IPS DF 4.7 (cell line): Measurements from ENCODE around the gene PIM1.
"Not testable (repeated sequence)": the region's sequence is repeated elsewhere in the genome, so short reads cannot be mapped to it uniquely, and the experiment has no call there.

ENCODE experiments used
- DNase-seq: peaks from one replicate; pipeline ENCODE4 v3.0.0-alpha.2; 2013; ENCODE audit warnings: low spot score; ENCODE audit errors: extremely low read depth

PIM1 gene

DNA sequence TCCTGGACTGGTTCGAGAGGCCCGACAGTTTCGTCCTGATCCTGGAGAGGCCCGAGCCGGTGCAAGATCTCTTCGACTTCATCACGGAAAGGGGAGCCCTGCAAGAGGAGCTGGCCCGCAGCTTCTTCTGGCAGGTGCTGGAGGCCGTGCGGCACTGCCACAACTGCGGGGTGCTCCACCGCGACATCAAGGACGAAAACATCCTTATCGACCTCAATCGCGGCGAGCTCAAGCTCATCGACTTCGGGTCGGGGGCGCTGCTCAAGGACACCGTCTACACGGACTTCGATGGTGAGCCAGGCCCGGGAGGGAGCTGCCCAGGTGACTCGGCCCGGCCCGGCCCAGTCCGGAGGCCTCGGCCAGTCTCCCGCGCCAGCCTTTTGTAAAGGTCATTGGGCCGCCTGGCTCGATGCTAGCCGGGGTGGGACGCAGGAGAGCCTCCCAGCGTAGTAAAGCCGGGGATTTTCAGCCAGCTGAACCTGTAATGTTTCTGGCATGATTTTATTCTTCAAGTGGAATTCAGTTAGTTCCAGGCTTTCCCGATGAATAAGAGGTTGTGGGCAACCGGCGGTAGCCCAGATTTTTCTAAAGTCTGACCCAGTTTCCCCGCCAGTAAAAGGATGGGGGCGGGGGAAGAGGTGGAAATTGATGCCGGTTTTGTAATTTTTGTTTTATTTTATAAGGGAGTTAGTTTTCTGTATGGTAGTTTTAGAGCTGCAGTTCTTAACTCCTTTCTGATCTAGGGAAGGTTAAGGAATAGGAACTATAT lies 1.4 kb downstream of the PIM1 start:
- DNase-seq: no peak

- no peak for DNase-seq
Observed at GRCh38 chr6:37171970-37172812, 2.2 kb downstream of the PIM1 start.

DNA sequence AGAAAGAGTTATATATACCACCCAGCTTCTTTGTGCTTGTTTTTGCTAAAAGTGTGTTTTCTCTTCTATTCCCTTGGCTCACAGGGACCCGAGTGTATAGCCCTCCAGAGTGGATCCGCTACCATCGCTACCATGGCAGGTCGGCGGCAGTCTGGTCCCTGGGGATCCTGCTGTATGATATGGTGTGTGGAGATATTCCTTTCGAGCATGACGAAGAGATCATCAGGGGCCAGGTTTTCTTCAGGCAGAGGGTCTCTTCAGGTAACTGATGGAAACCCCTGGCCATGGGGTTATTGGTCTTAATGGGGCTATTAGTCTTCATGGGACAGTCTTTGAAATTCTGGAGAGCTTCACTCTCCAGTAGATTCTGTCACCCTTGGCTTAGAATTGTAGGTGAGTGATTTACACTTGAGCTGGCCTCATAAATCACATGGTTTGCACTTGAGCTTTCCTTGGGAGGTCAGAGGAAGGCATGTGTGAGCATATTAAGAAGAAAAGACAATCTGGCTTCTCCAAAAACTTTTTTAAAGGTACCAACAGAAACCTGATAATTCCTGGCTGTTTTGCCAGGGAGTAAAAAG lies 3.0 kb downstream of the PIM1 start:
- no peak for DNase-seq

DNA sequence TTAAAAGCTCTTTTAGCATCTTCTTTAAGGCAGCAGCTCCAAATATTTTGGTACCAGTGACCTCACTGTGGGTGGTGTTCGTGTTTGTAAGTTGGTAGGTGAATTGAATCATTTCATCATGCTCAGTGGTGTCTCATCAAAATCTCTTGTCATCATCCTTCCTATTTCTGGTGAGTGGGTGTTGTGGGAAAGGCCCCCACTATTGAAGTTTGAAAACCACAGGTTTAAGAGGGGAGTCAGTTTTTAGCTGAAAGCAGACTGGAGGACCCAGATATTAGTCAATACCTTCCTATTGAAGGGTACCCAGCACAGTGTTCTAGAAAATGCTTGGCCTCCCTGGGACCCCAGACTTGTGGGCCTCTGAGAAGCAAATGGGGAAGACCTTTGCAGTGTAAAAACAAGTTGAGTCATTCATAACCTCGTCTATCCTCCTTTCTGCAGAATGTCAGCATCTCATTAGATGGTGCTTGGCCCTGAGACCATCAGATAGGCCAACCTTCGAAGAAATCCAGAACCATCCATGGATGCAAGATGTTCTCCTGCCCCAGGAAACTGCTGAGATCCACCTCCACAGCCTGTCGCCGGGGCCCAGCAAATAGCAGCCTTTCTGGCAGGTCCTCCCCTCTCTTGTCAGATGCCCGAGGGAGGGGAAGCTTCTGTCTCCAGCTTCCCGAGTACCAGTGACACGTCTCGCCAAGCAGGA lies 3.7 kb downstream of the PIM1 start:
- DNase-seq: no peak

GRCh38 chr6:37174196-37174514 lies 4.2 kb downstream of the PIM1 start:
- DNase-seq: no peak

GRCh38 chr6:37174515-37175331 lies 4.8 kb downstream of the PIM1 start:
- DNase-seq: no peak

GRCh38 chr6:37175332-37176267 lies 5.6 kb downstream of the PIM1 start:
- DNase-seq: no peak

DNA sequence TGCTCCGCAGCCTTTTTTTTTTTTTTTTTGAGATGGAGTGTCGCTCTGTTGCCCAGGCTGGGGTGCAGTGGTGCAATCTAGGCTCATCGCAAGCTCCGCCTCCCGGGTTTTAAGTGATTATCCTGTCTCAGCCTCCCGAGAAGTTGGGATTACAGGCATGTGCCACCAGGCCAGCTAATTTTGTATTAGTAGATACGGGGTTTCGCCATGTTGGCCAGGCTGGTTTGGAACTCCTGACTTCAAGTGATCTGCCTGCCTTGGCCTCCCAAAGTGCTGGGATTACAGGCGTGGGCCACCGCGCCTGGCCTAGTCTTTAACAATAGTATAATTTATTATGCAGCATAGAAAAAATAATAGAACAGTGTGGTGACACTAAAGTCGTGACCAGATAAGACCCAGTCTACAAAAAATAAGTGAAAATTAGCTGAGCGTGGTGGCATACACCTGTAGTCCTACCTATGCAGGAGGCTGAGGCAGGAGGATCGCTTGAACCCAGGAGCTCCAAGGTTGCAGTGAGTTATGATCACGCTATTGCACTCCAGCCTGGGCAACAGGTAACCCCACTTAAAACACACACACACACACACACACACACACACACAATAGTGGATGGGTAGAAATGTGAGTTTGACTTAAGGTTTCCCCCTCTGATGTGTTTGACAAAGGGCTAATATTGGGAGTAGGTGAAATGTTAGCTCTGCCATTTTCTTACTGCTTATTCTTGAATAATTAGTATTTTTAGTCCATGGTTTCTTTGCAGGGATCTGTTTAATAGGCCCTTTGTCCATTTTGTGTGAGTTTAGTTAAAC lies 6.5 kb downstream of the PIM1 start:
- DNase-seq: no peak

- no peak for DNase-seq
Observed at GRCh38 chr6:37177077-37177934, 7.4 kb downstream of the PIM1 start.

DNA sequence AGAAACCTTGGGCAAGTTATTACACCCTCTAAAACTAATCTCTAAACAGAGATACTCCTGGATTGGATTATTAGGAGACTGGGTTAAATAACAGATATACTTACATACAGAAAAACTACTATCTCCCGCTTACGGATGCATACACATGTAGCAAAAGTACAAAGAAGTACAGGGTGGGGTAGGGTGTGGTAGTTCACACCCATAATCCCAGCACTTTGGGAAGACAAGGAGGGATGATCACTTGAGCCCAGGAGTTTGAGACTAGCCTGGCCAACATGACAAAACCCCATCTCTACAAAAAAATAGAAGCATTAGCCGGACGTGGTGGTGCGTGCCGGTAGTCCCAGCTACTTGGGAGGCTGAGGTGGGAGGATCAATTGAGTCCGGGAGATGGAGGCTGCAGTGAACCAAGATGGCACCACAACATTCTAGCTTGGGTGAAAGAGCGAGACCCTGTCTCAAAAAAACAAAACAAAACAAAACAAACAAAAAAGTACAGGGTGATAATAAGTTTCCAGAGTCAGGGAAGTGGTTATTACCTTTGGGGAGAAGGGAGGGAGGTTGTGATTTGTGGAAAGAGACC lies 8.1 kb downstream of the PIM1 start:
- no peak for DNase-seq

GRCh38 chr6:37180075-37180474 lies 10.1 kb downstream of the PIM1 start:
- DNase-seq: no peak

DNA sequence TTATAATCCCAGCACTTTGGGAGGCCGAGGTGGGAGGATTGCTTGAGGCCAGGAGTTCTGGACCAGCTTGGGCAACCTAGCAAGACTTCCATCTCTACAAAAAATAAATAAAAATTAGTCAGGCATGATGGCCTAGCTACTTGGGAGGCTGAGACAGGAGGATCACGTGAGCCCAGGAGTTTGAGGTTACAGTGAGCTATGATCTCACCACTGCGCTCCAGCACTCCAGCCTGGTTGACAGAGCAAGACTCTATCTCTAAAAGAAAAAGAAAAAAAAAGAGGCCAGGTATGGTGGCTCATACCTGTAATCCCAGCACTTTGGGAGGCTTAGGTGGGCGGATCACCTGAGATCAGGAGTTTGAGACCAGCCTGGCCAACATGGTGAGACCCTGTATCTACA lies 10.7 kb downstream of the PIM1 start:
- DNase-seq: not testable (repeated sequence)

DNA sequence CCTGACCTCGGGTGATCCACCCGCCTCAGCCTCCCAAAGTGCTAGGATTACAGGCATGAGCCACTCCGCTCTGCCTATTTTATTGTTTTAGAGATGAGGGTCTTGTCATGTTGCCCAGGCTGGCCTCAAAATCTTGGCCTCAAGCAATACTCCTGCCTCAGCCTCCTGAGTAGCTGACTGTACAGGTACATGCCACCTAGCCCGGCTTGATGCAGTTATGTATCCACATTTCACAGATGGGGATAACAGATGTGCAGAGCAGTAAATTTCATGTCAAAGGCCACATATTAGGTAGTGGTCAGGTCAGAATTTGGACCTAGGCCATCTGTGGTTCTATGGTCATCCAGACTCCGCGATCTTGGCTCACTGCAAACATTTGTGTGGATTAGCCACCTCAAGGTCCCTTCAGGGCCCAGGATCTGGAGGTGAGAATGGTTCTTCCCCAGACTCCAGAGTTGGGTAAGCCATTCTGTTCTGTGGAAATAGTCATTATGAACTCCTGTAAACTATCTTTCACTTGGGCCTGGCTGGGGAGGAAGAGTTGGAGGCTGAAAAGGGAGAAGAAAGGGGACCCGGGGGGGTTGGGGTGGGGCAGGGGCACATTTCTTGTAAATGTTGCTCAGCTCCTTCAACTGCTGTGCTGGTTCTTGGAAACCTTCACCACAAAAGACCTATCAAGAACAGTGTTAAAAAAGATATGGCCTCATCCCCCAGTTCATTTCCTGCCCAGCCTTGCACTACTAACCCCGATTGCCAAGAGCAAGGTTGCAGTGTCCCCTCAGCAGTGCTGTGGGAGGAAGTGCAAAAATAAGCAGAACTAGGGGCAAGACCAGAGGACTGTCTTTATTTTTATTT lies 13.0 kb downstream of the PIM1 start:
- DNase-seq: no peak

DNA sequence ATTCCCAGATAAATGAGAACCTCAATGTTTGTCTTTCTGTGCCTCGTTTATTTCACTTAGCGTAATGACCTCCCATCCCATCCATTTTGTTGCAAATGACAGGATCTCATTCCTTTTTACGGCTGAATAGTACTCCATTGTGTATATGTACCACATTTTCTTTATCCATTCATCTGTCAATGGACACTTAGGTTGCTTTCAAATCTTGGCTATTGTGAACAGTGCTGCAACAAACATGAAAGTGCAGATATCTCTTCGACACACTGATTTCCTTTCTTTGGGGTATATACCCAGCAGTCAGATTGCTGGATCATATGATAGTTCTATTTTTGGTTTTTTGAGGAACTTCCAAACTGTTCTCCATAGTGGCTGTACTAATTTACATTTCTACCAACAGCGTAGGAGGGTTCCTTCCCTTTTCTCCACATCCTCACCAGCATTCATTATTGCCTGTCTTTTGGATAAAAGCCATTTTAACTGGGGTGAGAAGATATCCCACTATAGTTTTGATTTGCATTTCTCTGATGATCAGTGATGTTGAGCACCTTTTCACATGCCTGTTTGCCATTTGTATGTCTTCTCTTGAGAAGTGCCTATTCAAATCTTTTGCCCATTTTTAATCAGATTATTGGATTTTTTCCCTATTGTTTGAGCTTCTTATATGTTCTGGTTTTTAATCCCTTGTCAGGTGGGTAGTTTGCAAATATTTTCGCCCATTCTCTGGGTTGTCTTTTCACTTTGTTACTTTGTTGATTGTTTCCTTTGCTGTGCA lies 16.2 kb downstream of the PIM1 start:
- not testable (repeated sequence) for DNase-seq

DNA sequence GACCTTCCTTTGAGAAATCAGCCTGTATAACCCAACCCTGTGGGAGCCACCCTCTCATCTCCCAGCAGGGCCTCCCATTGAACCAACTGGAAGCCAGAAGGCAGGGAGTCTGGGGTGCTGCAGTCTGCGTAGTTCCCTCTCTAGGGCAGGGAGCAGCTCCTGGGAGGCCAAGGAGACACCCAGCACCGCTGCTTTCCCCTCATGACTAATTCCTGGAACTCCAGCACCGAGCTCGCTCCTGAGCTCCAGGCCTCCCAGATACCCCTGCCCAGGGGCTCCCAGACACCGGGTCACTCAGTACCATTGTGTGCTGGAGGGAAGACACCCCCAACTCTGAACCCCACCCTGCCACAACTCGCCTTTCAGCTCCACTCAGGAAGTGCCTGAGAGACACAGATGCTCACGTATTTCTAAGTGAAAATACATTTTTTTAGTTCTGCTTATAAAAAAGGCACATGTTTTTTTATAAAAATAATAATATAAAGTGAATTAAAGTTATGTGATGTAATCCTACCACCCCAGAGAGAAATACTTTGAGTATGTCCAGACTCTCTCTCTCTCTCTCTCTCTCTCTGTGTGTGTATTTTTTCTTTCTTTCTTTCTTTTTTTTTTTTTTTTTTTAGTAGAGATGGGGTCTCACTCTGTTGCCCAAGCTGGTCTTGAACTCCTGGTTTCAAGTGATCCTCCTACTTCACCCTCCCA lies 17.5 kb downstream of the PIM1 start:
- no peak for DNase-seq
